Stomach (tissue), 9 donors: ENCODE data around the gene MACROH2A1. TPM values are rescaled to one million over a fixed set of nuclear protein-coding genes. Genes with fewer than 3 reads are reported as not detected.

Source experiments
- DNase-seq, 2 donors: peaks; one replicate each; pipeline versions ENCODE4 v3.0.0 to v3.0.0-alpha.2; 2013 to 2019
- H3K27ac ChIP-seq, 5 donors: fragments of 200-600 bp in 4 of 5; sonication (generic) in 4 of 5; one replicate each; pipeline ENCODE4 v1.5.1; 2013 to 2019; ENCODE audit warnings: mild to moderate bottlenecking in 1 of 5, moderate library complexity in 1 of 5
- H3K27me3 ChIP-seq, 3 donors: fragments of 200-600 bp; sonication (generic); one replicate each; pipeline ENCODE4 v1.5.1; 2017 to 2019; ENCODE audit warnings: mixed run types in 1 of 3
- H3K36me3 ChIP-seq, 4 donors: fragments of 200-600 bp; sonication (generic); 1 replicate in 3 of 4; 2 replicates in 1 of 4; pipeline ENCODE4 v1.5.1; 2016 to 2019
- H3K4me1 ChIP-seq, 4 donors: fragments of 200-600 bp; sonication (generic); one replicate each; pipeline ENCODE4 v1.5.1; 2016 to 2019
- H3K4me3 ChIP-seq, 4 donors: fragments of 200-600 bp; sonication (generic) in 3 of 4; one replicate each; pipeline ENCODE4 v1.5.1; 2016 to 2019; ENCODE audit warnings: mild to moderate bottlenecking in 1 of 4
- H3K9me3 ChIP-seq, 4 donors: fragments of 200-600 bp; sonication (generic); one replicate each; pipeline ENCODE4 v1.5.1; 2016 to 2019
- EP300 ChIP-seq: sonication (generic); formaldehyde crosslinking; IDR thresholded peaks from one replicate; pipeline ENCODE4 v1.6.1; 2017; ENCODE audit warnings: antibody characterized with exemption
- POLR2A ChIP-seq, 4 donors: fragments of 450-650 bp; IDR thresholded peaks; one replicate each; pipeline ENCODE4 v1.6.1; 2016; ENCODE audit warnings: antibody characterized with exemption in 4 of 4, control low read depth in 2 of 4, mild to moderate bottlenecking in 1 of 4, moderate library complexity in 1 of 4
- POLR2AphosphoS5 ChIP-seq, 3 donors: sonication (generic); formaldehyde crosslinking; IDR thresholded peaks; one replicate each; pipeline ENCODE4 v1.6.1; 2016; ENCODE audit warnings: antibody characterized with exemption in 3 of 3
- WGBS, 5 donors: extraction: QIAGEN DNeasy Blood & Tissue Kit in 3 of 5; methylation state at CpG; one replicate each; pipeline versions ENCODE4 v1.1.5 to v1.1.7; 2013 to 2018; 5-methylcytosine and 5-hydroxymethylcytosine counted together
- intact Hi-C: fragments of 100-400 bp; cut with DNase I; formaldehyde crosslinking; loops from one replicate; pipeline ENCODE4 v1.15.1; 2023; ENCODE audit warnings: low total_unique reads
- polyA plus RNA-seq, 3 donors: library from polyadenylated mRNA; stranded (reverse); fragments of 200-250 nt; gene quantifications; one replicate each; pipeline ENCODE4 v1.2.3, GENCODE V29; 2013
- total RNA-seq, 5 donors: library from RNA; depleted of rRNA; stranded (reverse); fragments of >200 nt; gene quantifications; one replicate each; pipeline versions ENCODE4 v1.1.0 to v1.2.3, GENCODE V29; 2014 to 2016
- TF ChIP-seq, protein P1 (sequence below), 7 experiments: fragments of 450-650 bp in 4 of 7; fragments of 200-600 bp in 3 of 7; sonication (generic) in 3 of 7; IDR thresholded peaks; one replicate each; pipeline ENCODE4 v1.5.1; 2016 to 2019; ENCODE audit warnings: antibody characterized with exemption in 7 of 7, control low read depth in 2 of 7, mild to moderate bottlenecking in 1 of 7
- donor health status: healthy with polysubstance abuse.
- donor health status: Bipolar disorder and iron deficiency.
- donor health status: healthy.

The MACROH2A1 gene
- total and polyA plus RNA-seq, 8 donors: 77.1 to 206 (median 150) TPM

DNA sequence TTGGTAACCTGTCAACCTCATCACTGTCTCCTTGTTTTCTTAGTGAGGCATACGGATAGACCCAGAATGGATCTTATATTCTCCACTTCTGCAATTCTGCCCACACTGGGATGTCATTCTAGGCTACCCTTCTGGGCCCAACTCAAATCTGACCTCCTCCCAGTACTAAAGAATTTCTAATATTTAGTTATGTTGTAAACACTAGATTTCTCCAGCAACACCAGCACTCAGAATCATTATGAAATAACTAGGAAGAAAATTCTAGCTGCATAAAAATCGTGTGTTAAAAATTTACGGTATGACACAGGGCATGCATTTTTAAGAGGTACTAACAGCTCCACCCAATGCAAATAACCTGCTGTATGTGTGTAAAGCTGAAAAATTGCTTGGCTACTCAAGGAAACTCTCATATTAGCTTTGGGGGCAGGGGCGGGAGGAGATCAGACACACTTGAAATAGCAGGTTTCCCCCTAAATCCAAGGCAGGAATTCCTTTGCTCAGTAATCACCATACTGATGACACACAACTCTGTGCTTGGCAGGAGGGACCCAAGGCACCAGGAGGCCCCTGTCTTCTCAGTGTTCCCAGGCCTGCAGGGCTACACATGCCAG, 27.3 kb downstream of the MACROH2A1 start:
- intact Hi-C loops: no loop called here
- DNase-seq: peak in 1 of 2 donors; percentile 49
- TF ChIP-seq, protein P1, sequence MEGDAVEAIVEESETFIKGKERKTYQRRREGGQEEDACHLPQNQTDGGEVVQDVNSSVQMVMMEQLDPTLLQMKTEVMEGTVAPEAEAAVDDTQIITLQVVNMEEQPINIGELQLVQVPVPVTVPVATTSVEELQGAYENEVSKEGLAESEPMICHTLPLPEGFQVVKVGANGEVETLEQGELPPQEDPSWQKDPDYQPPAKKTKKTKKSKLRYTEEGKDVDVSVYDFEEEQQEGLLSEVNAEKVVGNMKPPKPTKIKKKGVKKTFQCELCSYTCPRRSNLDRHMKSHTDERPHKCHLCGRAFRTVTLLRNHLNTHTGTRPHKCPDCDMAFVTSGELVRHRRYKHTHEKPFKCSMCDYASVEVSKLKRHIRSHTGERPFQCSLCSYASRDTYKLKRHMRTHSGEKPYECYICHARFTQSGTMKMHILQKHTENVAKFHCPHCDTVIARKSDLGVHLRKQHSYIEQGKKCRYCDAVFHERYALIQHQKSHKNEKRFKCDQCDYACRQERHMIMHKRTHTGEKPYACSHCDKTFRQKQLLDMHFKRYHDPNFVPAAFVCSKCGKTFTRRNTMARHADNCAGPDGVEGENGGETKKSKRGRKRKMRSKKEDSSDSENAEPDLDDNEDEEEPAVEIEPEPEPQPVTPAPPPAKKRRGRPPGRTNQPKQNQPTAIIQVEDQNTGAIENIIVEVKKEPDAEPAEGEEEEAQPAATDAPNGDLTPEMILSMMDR (IDR thresholded peaks at IDR 0.05): no peak
- TF ChIP-seq POLR2A (IDR thresholded peaks at IDR 0.05): no peak
- no peak for TF ChIP-seq POLR2AphosphoS5 (IDR thresholded peaks at IDR 0.05)
- TF ChIP-seq EP300: no peak
- no peak overlapping the region for H3K4me3 ChIP-seq
- H3K27ac ChIP-seq: peak overlapping the region in 2 of 5 donors; percentile 24 to 51
- WGBS, 5 donors: 36 to 54% (median 41%) methylated on average over 4 of the region's 4 CpGs
- peaks cover 17 to 75% (median 45%) of the 10 kb centered on the region in 4 donors for H3K4me1 ChIP-seq
- H3K36me3 ChIP-seq: peaks cover 28 to 81% (median 71%) of the 10 kb centered on the region in 4 donors
- no peaks in the 10 kb centered on the region for H3K27me3 ChIP-seq
- no peaks in the 10 kb centered on the region for H3K9me3 ChIP-seq

DNA sequence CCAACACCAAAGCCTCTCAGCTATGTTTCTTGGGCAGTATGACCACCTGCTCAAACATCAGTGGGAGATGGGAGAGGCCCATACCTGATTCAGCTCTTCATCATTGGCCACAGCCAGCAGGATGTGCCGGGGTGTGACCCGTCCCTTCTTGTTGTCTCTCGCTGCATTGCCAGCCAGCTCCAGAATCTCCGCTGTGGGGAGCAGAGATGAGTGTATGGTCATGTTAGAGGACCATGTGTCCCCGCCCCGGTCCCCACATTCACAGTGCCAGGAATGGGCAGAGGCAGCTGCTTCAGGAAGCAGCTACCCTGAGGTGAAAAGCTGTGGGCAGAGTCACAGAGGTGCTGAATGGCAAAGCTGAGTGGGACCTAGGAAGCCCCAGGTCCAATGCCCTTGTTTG, 29.1 kb downstream of the MACROH2A1 start:
- intact Hi-C loops: no loop called here
- peaks cover 23 to 77% (median 67%) of the 10 kb centered on the region in 4 donors for H3K36me3 ChIP-seq
- WGBS, 5 donors: 97 to 99% (median 98%) methylated on average over 6 of the region's 6 CpGs

GRCh38 chr5:135367554-135367953, 31.5 kb downstream of the MACROH2A1 start:
- Histone ChIP-seq H3K4me1 (peaks cover 8 to 54% (median 36%) of the 10 kb centered on the region in 4 donors), H3K9me3 (no peaks in the 10 kb centered on the region), H3K27me3 (no peaks in the 10 kb centered on the region), H3K4me3 (no peak overlapping the region), H3K36me3 (peaks cover 23 to 74% (median 63%) of the 10 kb centered on the region in 4 donors), H3K27ac (no peak overlapping the region)
- intact Hi-C loops: no loop called here
- DNase-seq: no peak
- TF ChIP-seq, protein P1 (IDR thresholded peaks at IDR 0.05): no peak
- TF ChIP-seq POLR2AphosphoS5 (IDR thresholded peaks at IDR 0.05): no peak
- TF ChIP-seq EP300: no peak
- no peak for TF ChIP-seq POLR2A (IDR thresholded peaks at IDR 0.05)
- WGBS, 5 donors: 63 to 84% (median 83%) methylated on average over 4 of the region's 4 CpGs

More for the DNA sequence above, 29.1 kb downstream of the MACROH2A1 start:
- H3K27me3 ChIP-seq: no peaks in the 10 kb centered on the region
- TF ChIP-seq, protein P1 (IDR thresholded peaks at IDR 0.05): no peak
- TF ChIP-seq POLR2A (IDR thresholded peaks at IDR 0.05): no peak
- TF ChIP-seq EP300: no peak
- no peak for TF ChIP-seq POLR2AphosphoS5 (IDR thresholded peaks at IDR 0.05)
- H3K4me1 ChIP-seq: peaks cover 21 to 70% (median 42%) of the 10 kb centered on the region in 4 donors
- no peak overlapping the region for H3K4me3 ChIP-seq
- DNase-seq: no peak
- no peak overlapping the region for H3K27ac ChIP-seq
- no peaks in the 10 kb centered on the region for H3K9me3 ChIP-seq

GRCh38 chr5:135367076-135367475, 32.0 kb downstream of the MACROH2A1 start:
- H3K4me3 ChIP-seq: no peak overlapping the region
- intact Hi-C loops: no loop called here
- peaks cover 23 to 71% (median 61%) of the 10 kb centered on the region in 4 donors for H3K36me3 ChIP-seq
- DNase-seq: peak in 1 of 2 donors; percentile 40
- H3K9me3 ChIP-seq: no peaks in the 10 kb centered on the region
- peaks cover 3 to 50% (median 31%) of the 10 kb centered on the region in 4 donors for H3K4me1 ChIP-seq
- H3K27ac ChIP-seq: no peak overlapping the region
- WGBS, 5 donors: 60 to 72% (median 63%) methylated on average over 2 of the region's 2 CpGs
- TF ChIP-seq POLR2AphosphoS5 (IDR thresholded peaks at IDR 0.05) (no peak), POLR2A (IDR thresholded peaks at IDR 0.05) (no peak), EP300 (no peak)
- TF ChIP-seq, protein P1 (IDR thresholded peaks at IDR 0.05): no peak
- no peaks in the 10 kb centered on the region for H3K27me3 ChIP-seq
